ENCODE measurements around the gene PRDX1. TPM values are rescaled to one million over a fixed set of nuclear protein-coding genes. Genes with fewer than 3 reads are reported as not detected.
A peak's percentile ranks its signal among the peaks of the same experiment; 100 is the strongest.

PRDX1 gene
- total RNA-seq, 2 donors from 2014 or later = 196 to 246 TPM

DNA sequence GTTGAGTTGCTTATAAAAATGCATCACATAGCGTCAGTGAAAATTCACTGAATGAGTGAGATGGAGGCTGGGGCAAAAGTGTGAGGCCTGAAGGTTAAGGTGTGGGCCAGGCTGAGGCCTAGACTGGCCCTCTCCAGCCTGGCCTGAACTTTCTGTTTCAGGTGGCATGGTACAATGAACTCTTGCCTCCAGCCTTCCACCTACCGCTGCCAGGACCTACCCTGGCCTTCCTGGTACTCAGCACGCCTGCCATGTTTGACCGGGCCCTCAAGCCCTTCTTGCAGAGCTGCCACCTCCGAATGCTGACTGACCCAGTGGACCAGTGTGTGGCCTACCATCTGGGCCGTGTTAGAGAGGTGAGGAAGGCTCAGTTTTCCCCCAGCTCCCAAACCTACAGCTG lies 14.5 kb downstream of the PRDX1 start:
- TF ChIP-seq, protein P1, sequence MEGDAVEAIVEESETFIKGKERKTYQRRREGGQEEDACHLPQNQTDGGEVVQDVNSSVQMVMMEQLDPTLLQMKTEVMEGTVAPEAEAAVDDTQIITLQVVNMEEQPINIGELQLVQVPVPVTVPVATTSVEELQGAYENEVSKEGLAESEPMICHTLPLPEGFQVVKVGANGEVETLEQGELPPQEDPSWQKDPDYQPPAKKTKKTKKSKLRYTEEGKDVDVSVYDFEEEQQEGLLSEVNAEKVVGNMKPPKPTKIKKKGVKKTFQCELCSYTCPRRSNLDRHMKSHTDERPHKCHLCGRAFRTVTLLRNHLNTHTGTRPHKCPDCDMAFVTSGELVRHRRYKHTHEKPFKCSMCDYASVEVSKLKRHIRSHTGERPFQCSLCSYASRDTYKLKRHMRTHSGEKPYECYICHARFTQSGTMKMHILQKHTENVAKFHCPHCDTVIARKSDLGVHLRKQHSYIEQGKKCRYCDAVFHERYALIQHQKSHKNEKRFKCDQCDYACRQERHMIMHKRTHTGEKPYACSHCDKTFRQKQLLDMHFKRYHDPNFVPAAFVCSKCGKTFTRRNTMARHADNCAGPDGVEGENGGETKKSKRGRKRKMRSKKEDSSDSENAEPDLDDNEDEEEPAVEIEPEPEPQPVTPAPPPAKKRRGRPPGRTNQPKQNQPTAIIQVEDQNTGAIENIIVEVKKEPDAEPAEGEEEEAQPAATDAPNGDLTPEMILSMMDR (IDR thresholded peaks at IDR 0.05) = no peak
- ATAC-seq (ENCODE audit: insufficient number of reproducible peaks, low FRiP score, low read depth) = no peak
- Histone ChIP-seq H3K36me3 (peaks cover 30% of the 10 kb centered on the region), H3K27ac (no peak overlapping the region), H3K27me3 (replicated peaks; ENCODE audit: insufficient read depth) (no peaks in the 10 kb centered on the region), H3K4me1 (ENCODE audit: control insufficient read depth in 1 of 2, low read depth in 2 of 2) (no peaks in the 10 kb centered on the region), H3K9me3 (no peaks in the 10 kb centered on the region), H3K4me3 (no peak overlapping the region)
- no peak for DNase-seq (ENCODE audit: low spot score)

GRCh38 chr1:45503462-45504360 lies 18.0 kb downstream of the PRDX1 start:
- ATAC-seq (ENCODE audit: insufficient number of reproducible peaks, low FRiP score, low read depth) = no peak
- TF ChIP-seq, protein P1 (IDR thresholded peaks at IDR 0.05) = no peak
- Histone ChIP-seq H3K27ac (no peak overlapping the region), H3K4me1 (ENCODE audit: control insufficient read depth in 1 of 2, low read depth in 2 of 2) (peaks cover 10 to 18% of the 10 kb centered on the region in 2 donors), H3K9me3 (no peaks in the 10 kb centered on the region), H3K36me3 (peaks cover 5% of the 10 kb centered on the region), H3K27me3 (replicated peaks; ENCODE audit: insufficient read depth) (no peaks in the 10 kb centered on the region), H3K4me3 (no peak overlapping the region)
- no peak for DNase-seq (ENCODE audit: low spot score)

- no peaks in the 10 kb centered on the region for H3K36me3 ChIP-seq
- no peaks in the 10 kb centered on the region for H3K9me3 ChIP-seq
- no peak overlapping the region for H3K27ac ChIP-seq
- DNase-seq (ENCODE audit: low spot score) = no peak
- peaks cover 10 to 18% of the 10 kb centered on the region in 2 donors for H3K4me1 ChIP-seq (ENCODE audit: control insufficient read depth in 1 of 2, low read depth in 2 of 2)
- no peak overlapping the region for H3K4me3 ChIP-seq
- ATAC-seq (ENCODE audit: insufficient number of reproducible peaks, low FRiP score, low read depth) = no peak
- no peaks in the 10 kb centered on the region for H3K27me3 ChIP-seq (replicated peaks; ENCODE audit: insufficient read depth)
- TF ChIP-seq, protein P1 (IDR thresholded peaks at IDR 0.05) = no peak
Observed at GRCh38 chr1:45501505-45501859, 20.2 kb downstream of the PRDX1 start.

DNA sequence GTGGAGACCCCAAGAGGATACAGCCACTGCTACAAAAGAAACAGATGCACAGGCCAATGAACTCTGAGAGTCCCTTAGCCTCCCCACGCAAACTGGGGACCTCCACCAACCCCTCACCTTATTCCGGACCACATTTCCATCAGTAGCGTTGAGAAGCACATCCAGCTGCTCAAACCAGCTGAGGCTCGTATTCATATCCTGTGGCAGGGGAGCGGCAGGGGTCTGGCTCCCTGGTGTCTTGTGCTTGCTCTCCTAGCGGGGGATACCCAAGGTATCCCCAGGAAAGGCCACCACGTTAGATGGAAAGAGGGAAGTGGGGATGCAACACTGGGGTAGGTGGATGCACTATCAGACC lies 22.3 kb downstream of the PRDX1 start:
- no peaks in the 10 kb centered on the region for H3K9me3 ChIP-seq
- H3K36me3 ChIP-seq = no peaks in the 10 kb centered on the region
- H3K4me1 ChIP-seq (ENCODE audit: control insufficient read depth in 1 of 2, low read depth in 2 of 2) = peaks cover 10 to 18% of the 10 kb centered on the region in 2 donors
- TF ChIP-seq, protein P1 (IDR thresholded peaks at IDR 0.05) = no peak
- no peak for ATAC-seq (ENCODE audit: insufficient number of reproducible peaks, low FRiP score, low read depth)
- DNase-seq (ENCODE audit: low spot score) = no peak
- no peak overlapping the region for H3K27ac ChIP-seq
- H3K27me3 ChIP-seq (replicated peaks; ENCODE audit: insufficient read depth) = no peaks in the 10 kb centered on the region
- H3K4me3 ChIP-seq = peak overlapping the region; percentile 81

DNA sequence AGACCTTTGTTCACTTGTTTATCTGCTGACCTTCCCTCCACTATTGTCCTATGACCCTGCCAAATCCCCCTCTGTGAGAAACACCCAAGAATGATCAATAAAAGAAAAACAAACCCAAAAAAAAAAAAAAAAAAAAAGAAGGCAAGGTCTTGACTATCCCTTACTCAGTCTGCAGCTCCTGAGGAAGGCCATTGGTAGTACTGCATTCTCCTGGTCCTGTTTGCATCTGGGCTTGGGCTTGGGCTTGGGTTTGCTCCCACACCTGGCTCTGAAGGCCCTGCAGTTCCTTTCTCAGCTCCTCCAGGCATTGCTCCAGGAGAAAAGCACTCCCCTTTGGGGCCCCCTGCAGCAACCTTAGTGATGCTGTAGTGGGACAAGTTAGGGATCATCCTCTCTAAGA lies 23.4 kb downstream of the PRDX1 start:
- Histone ChIP-seq H3K9me3 (no peaks in the 10 kb centered on the region), H3K4me3 (no peak overlapping the region), H3K27me3 (replicated peaks; ENCODE audit: insufficient read depth) (no peaks in the 10 kb centered on the region), H3K27ac (no peak overlapping the region), H3K4me1 (ENCODE audit: control insufficient read depth in 1 of 2, low read depth in 2 of 2) (peaks cover 10 to 18% of the 10 kb centered on the region in 2 donors), H3K36me3 (no peaks in the 10 kb centered on the region)
- ATAC-seq (ENCODE audit: insufficient number of reproducible peaks, low FRiP score, low read depth) (no peak), DNase-seq (ENCODE audit: low spot score) (no peak)
- TF ChIP-seq, protein P1 (IDR thresholded peaks at IDR 0.05) = no peak

Data from thoracic aorta (tissue), 2 donors.